NCI-H1105 (cell line): ENCODE data around the gene ARL15.

Experiments used
- DNase-seq: peaks from one replicate; lab custom pipeline; 2025; lab: John Stamatoyannopoulos, UW

The ARL15 gene

DNA sequence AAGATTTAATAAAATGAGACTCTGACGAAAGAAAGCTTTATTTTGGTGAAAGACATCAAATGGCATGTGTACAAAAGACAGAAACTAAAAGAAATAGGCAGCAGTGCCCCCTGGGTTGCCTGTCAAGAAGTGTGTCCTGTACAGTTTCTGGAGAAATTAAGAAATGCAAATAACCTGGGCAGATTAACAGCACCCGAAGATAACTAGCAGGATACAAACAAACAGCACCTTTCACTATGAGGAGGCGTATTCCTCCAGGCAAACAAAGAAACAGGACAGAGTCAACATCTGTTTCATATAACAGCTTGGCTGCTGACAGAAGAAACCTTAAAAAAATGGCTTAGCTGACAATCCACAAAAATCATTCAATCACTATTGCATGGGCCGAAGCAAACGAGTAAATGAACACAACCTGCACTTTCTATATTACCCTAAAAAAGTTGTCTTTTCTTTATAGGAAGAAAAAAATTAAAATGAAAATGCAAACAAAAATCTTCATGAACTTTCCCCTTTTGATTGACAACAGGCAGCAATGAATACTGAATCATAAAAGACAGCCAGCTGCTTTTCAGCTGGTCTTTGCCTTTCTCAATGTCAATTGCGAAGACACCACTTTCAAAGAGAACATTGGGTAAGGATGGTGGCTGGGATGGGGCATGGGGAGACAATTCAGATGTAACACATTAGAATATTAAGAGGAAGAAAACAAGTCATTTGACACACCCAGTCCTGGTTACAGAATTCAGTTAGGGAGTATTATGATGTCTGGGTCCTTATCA, 162.1 kb downstream of the ARL15 start:
- DNase-seq = no peak

DNA sequence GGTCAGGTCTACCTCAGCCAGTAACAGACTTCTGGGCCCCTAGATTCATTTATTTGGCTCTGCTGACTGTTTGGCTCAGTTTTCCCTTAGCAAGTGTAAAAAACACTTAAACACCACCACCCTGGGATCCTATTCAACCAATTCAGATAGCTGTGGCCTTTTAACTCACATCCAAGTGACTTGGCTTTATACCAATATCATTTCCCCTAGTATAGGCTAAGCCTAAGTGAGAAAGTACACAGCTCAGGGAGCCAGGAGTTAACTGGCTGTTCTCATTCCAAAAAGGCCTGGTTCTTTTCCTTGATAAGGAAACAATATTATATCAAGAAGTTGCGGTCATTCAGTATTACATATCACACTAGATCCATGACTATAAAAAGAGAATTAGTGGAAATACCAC, 163.5 kb downstream of the ARL15 start:
- DNase-seq = no peak

- DNase-seq = no peak
Observed at GRCh38 chr5:54146390-54146789, 164.0 kb downstream of the ARL15 start.

GRCh38 chr5:54140247-54140840, 170.0 kb downstream of the ARL15 start:
- no peak for DNase-seq

DNA sequence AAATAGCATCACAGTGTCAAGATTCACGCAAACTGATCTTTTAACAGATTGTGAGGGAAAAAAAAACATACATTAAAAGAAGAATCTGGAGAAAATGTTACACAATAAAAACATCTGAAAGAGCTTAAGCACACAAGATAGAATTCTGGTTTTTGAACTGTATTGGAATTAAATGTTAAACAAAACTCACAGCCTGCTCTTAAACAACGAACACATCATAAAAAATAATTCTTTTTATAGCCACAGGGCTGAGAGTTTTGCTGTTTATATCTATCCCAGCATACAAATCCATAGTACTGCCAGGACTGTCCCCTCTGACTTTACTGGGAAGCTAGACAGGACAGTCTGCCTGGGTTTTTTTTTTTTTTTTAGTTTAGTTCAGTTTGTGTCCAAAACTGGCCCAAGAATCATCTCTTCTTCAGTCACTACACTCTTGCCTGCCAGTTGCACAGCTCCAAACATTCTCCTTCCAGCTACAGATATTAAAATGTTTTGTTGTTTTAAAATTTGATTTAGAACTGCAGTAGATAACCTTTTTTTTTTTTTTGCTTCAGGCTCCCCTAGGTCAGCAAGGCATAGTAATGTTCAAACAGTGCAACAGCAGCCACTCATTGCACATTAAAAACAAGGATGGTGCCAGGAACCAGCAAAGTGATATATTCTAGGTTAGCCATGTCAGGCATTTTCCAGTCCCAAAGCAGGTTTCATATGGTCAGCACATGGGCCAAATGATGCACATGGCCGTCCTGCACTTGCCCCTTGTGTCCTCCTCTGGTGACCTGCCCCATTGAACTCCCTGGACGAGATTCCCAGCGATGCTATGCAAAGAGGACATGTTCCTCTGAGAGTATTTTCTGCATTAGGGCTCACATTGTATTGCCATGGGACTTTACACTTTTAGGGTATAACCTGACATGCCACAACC, 173.6 kb downstream of the ARL15 start:
- no peak for DNase-seq

GRCh38 chr5:54135042-54135441, 175.3 kb downstream of the ARL15 start:
- DNase-seq = no peak

DNA sequence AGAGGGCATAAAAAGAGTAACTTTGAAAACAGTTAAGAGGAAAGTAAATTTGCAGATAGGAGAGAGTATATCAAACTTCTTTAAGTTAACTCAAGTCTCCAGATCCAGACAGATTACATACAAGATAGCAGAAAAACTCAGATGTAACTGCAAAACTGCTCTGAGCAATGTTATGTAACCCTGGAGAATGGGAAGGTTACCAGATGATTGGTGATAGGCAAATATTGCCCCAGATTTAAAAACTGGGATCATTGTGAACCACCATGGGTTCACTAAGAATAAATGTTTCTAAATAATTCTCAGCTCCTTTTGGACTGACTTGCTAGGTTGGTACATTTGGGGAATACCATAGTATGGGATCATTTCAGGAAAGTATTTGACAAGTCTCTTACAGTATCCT, 176.5 kb downstream of the ARL15 start:
- DNase-seq = no peak

GRCh38 chr5:54120473-54120872, 189.9 kb downstream of the ARL15 start:
- no peak for DNase-seq

DNA sequence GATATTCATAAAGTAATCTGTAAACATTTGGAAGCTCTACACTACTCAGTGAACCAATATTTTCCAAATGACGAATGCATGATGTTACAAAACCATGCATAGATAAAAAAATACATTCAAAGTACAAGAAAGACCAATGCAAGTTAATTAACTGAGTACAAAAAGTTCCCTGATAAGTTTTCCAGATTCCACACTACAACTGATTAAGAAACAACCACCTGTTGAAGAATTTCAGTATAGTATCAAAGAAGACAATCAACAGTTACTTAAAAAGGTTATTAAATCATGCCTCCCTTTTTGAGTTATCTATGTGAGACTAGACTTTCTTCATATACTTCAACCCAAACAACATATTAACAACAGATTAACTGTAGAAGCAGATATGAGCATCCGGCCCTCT, 192.4 kb downstream of the ARL15 start:
- no peak for DNase-seq

DNA sequence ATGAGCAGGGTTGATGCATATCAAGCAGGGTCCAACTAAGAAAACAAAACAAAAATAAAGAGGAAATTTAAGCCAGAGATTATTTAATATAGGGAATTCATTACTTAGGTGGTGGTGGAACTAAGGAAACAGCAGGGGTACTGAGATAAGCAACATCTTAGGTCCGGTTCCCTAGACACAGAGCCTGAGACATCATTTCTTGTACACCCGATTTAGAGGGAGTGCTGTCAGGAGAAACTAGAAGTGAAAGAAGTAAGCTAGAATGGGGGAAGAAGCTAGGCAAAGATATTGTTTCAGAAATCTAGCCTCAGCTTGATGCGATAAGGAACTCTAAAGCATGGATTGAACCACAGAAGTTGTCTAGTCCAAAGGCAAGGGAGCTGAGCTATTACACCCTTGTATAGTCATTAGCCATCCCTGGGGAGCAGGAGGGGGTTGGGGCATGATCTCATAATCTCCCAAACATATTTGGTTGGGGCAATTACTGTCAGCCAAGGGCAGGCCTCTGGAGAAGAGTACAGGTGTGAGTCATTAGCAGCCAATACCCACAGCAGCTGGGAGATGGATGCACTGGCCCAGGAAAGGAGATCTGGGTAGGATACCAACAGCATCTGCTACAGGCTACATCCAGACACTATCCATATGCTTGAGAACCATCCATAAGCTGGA, 194.5 kb downstream of the ARL15 start:
- DNase-seq = no peak

DNA sequence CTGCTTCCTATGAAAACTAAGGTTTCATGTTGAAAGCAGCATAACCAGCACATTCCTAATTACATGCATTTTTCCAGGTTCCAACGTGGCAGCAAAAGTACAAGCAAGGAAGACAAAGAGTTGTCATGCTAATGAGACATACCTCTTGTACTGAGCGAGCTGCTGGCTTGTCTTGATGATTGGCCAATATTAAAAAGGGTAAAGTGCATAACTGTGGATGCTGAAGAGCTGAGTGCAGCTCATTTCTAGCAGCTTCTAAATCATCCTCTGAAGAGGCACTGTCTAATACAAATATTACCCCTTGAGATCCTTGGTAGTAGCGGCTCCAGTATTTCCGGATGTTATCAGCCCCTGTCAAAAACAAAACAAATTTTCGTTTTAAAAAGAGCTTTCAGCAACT, 197.3 kb downstream of the ARL15 start:
- no peak for DNase-seq

- DNase-seq = no peak
Observed at GRCh38 chr5:54109626-54110330, 200.6 kb downstream of the ARL15 start.

- no peak for DNase-seq
Observed at GRCh38 chr5:54108136-54108535, 202.2 kb downstream of the ARL15 start.

DNA sequence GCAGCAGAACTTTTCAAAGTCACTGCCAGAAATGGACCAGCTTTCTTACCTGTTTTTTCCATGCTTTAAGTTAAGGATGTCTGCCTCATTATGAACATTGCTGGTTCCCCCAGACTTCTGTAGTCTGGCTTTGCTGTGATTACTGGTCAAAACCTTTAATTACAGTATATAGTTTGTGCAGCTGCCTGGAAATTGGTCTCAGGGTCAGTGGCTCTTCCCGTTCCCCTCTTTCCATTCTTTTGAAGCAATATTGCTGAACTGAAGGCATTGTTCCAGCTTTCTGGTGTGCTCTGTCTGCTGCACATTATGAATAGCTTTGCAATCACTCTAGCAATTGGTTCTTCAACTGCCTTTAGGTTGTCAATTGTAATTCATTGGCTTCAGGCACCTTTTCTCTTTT, 206.5 kb downstream of the ARL15 start:
- DNase-seq = no peak

DNA sequence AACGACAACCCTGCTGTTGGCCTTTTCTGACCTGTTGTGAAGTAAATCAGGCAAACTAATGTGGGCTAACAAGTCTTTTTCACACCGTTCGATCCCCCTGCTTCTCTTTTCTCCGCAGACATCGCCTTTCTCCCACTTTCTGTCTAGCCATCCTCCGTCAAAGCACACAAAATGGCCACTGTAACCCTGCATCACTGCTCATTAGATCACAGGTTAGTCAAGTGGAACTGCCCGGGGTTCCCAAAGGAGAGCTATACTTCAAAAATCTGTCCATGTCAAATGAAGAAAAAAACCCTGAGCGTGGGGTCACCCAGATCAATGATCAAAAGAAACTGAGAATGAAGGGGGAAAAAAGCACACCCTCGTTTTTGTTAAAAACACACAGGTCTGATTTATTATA, 212.1 kb downstream of the ARL15 start:
- DNase-seq = no peak

DNA sequence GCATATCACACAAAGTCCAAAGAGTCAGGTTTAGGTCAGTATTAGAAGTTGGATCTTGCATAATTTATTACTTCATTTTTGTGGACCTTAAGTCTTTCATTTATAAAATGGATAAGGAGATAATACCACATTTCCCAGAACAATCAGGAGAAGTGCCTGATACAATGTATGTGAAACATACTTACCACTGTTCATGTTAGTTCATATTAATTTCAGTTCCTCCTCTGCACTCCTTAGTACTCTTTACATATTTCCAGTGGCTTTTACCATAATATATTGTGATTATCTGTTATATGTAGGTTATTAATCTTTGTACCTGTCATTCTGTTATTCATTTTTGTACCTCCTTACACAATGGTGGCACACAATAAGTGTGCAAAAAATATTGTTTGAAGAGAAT, 214.4 kb downstream of the ARL15 start:
- DNase-seq = no peak

DNA sequence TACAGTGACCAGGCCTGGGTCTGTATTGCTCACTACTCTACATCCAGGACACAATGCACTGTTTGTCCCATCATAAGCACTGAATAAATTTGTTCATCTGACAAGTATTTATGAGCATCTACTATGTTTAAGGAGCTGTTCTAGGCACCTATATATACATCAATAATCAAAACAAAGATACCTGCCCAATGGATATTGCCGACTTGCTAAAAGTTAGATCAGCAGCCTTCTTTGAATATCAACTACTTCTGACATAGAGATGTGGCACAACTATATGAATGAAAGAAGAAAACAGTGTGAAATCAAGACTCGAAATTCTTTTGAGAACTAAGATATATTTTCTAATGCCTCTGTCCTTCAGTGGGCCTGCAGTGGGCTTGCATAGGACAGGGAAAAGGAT, 215.7 kb downstream of the ARL15 start:
- no peak for DNase-seq

DNA sequence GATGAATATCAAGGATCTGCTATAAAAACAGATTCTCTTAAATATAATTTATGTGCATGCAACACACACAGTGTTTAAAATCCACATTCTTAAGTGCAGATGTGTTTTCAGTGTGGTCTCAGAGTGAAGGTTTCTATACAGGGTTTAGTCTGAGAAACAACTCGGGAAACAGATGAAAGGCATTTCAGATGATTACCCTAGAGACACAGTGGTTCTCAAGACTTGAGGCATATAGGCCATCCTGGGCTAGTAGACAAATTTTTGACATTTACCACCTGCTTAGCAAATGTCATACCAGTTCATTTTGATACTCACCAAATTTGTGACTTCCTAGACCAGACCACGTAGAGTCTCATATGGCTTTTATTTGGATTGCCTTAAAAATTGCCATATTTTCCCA, 216.5 kb downstream of the ARL15 start:
- DNase-seq = no peak

DNA sequence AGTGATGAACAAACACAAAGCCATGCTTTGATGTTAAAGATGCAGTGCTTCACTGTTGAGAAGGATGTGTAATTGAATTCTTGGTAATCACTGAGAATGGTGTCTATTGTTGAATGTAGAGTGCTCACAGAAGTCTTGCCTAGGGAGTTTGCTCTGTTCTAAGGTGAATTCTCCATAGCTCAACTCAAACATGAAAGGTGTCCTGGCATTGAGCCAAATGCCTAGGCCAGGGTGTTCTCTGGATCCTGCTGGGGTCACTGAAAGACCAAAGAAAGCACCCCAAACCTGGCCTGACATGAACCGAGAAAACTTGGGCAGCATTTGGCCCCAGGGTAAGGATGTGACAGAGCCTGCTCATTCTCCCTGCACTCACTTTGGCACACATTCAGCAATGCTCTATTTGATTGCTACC, 217.3 kb downstream of the ARL15 start:
- DNase-seq = no peak

DNA sequence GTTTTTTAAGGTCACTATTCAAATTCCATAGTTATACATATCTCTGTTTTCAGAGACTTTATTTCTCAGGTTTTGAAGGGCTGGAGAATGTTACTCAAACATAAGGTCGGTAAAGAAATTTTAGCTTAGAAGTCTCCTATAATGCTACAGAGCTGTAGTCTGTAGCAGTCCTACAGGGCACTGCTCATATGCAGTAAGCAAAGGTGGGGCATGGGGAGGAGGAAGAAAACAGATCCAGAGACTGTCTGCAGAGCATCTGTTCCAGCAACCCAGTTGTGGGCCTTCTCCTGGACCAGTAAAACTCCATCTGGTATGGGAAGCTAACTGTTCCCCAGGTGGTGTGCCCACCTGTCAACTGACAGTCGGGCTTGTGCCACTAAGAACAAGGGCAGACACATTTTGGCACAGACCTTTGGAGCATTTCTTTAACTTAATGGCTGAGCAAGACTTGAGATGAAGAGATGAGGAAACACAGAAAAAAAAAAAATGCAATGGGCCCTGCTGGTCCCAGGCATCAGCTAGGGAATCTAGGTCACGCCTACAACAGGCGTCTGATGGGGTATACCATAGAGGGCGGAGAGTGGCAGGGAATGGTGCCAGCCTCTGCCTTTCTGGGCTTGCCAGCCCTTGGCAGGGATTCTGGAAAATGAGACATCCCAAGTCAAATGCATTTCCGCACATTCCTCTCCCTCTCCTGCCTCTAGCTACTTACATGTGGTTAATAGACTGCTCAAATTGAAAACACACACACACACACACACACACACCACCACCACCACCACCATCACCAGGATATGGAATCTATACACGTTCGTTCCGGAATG, 218.9 kb downstream of the ARL15 start:
- DNase-seq = no peak
